ENCODE data around the gene MYH16.

Gene MYH16

GRCh38 chr7:99244939-99245338, 27.7 kb upstream of the MYH16 start:
- Histone ChIP-seq H3K4me3 (ENCODE audit: low read depth, low read length) (no peak overlapping the region), H3K9me3 (ENCODE audit: severe bottlenecking) (no peaks in the 10 kb centered on the region), H3K27ac (no peak overlapping the region), H3K27me3 (ENCODE audit: insufficient read depth, low read depth, severe bottlenecking) (no peaks in the 10 kb centered on the region), H3K36me3 (no peaks in the 10 kb centered on the region)
- TF ChIP-seq, protein P1, sequence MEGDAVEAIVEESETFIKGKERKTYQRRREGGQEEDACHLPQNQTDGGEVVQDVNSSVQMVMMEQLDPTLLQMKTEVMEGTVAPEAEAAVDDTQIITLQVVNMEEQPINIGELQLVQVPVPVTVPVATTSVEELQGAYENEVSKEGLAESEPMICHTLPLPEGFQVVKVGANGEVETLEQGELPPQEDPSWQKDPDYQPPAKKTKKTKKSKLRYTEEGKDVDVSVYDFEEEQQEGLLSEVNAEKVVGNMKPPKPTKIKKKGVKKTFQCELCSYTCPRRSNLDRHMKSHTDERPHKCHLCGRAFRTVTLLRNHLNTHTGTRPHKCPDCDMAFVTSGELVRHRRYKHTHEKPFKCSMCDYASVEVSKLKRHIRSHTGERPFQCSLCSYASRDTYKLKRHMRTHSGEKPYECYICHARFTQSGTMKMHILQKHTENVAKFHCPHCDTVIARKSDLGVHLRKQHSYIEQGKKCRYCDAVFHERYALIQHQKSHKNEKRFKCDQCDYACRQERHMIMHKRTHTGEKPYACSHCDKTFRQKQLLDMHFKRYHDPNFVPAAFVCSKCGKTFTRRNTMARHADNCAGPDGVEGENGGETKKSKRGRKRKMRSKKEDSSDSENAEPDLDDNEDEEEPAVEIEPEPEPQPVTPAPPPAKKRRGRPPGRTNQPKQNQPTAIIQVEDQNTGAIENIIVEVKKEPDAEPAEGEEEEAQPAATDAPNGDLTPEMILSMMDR (IDR thresholded peaks at IDR 0.05; ENCODE audit: low read depth, low read length), result no peak
- DNase-seq, result no peak

GRCh38 chr7:99248391-99249095, 24.1 kb upstream of the MYH16 start:
- H3K36me3 ChIP-seq, result no peaks in the 10 kb centered on the region
- no peaks in the 10 kb centered on the region for H3K9me3 ChIP-seq (ENCODE audit: severe bottlenecking)
- H3K27ac ChIP-seq, result no peak overlapping the region
- H3K27me3 ChIP-seq (ENCODE audit: insufficient read depth, low read depth, severe bottlenecking), result no peaks in the 10 kb centered on the region
- H3K4me3 ChIP-seq (ENCODE audit: low read depth, low read length), result no peak overlapping the region
- DNase-seq, result no peak
- TF ChIP-seq, protein P1 (IDR thresholded peaks at IDR 0.05; ENCODE audit: low read depth, low read length), result no peak

- Histone ChIP-seq H3K9me3 (ENCODE audit: severe bottlenecking) (no peaks in the 10 kb centered on the region), H3K36me3 (no peaks in the 10 kb centered on the region), H3K4me3 (ENCODE audit: low read depth, low read length) (no peak overlapping the region), H3K27me3 (ENCODE audit: insufficient read depth, low read depth, severe bottlenecking) (no peaks in the 10 kb centered on the region), H3K27ac (no peak overlapping the region)
- DNase-seq, result no peak
- TF ChIP-seq, protein P1 (IDR thresholded peaks at IDR 0.05; ENCODE audit: low read depth, low read length), result no peak
These were observed 22.6 kb upstream of the MYH16 start for GRCh38 chr7:99249985-99250575.

- no peaks in the 10 kb centered on the region for H3K27me3 ChIP-seq (ENCODE audit: insufficient read depth, low read depth, severe bottlenecking)
- H3K27ac ChIP-seq, result no peak overlapping the region
- H3K9me3 ChIP-seq (ENCODE audit: severe bottlenecking), result no peaks in the 10 kb centered on the region
- TF ChIP-seq, protein P1 (IDR thresholded peaks at IDR 0.05; ENCODE audit: low read depth, low read length), result no peak
- no peak for DNase-seq
- H3K4me3 ChIP-seq (ENCODE audit: low read depth, low read length), result no peak overlapping the region
- no peaks in the 10 kb centered on the region for H3K36me3 ChIP-seq
These were observed 20.3 kb upstream of the MYH16 start for GRCh38 chr7:99252166-99252895.

- no peaks in the 10 kb centered on the region for H3K9me3 ChIP-seq (ENCODE audit: severe bottlenecking)
- TF ChIP-seq, protein P1 (IDR thresholded peaks at IDR 0.05; ENCODE audit: low read depth, low read length), result no peak
- no peak overlapping the region for H3K27ac ChIP-seq
- no peak overlapping the region for H3K4me3 ChIP-seq (ENCODE audit: low read depth, low read length)
- DNase-seq, result no peak
- no peaks in the 10 kb centered on the region for H3K27me3 ChIP-seq (ENCODE audit: insufficient read depth, low read depth, severe bottlenecking)
- no peaks in the 10 kb centered on the region for H3K36me3 ChIP-seq
These were observed 19.3 kb upstream of the MYH16 start for GRCh38 chr7:99253369-99253768.
